Raji (cell line): ENCODE results near the gene SLC4A3.

Source experiments
- POLR2A ChIP-seq: IDR thresholded peaks from 2 replicates; pipeline ENCODE4 v1.6.1; 2011; ENCODE audit warnings: low read depth, low read length, control low read depth; ENCODE audit not compliant: insufficient read depth

Gene SLC4A3

DNA sequence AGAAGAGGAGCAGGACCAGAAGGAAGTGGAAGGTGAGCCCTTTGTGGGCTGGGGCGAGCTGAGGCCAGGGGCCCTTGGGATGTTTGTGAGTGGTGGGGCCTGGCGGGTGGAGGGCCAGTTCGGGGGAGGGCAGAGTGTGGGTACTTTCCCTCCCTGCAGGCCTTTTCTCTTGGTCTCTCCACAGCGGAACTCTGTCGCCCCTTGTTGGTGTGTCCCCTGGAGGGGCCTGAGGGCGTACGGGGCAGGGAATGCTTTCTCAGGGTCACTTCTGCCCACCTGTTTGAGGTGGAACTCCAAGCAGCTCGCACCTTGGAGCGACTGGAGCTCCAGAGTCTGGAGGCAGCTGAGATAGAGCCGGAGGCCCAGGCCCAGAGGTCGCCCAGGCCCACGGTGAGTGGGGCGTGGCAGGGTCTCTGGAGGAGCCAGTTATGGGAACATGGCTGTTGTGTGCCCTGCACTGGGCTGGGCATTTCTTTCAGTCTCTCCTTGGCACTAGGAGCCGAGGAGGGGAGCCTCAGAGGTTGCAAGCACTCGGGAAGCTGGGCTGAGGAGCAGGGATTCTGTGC lies 18.9 kb upstream of the SLC4A3 start:
- TF ChIP-seq POLR2A: no peak

DNA sequence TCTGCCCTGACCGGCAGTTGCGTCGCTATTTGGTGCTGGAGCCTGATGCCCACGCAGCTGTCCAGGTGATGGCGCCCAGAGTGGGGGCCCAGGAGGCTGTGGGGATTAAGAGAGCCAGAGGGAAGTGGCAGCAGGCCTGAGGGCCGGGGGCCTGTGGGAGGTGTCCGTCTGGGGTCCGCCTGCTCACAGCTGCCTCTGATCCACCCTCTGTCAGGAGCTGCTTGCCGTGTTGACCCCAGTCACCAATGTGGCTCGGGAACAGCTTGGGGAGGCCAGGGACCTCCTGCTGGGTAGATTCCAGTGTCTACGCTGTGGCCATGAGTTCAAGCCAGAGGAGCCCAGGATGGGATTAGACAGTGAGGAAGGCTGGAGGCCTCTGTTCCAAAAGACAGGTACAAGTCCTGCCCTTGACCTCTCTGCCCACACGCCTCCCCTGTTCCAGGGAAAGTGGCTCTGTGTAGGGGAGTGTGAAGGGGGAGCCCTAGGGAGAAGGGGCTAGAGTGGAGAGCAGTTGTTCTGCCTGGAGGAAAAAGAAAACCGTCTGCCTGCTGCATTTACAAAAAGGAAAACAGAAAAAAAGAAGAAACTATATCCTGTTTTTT lies 18.2 kb upstream of the SLC4A3 start:
- TF ChIP-seq POLR2A: no peak

DNA sequence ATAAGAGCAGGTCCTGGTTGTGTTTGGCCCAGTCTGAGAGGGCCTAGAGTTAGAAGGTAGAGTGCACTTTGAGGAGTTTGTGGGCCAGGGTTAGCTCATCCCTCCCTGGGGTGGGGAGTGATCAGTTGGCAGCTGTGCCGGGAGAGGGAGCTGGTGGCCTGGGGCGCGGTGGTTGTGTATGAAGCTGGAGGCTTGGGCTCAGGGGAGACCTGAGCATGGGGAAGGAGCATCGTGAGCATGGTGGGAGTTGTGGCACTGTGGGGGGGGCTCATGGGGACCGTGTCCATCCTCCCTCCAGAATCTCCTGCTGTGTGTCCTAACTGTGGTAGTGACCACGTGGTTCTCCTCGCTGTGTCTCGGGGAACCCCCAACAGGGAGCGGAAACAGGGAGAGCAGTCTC lies 16.1 kb upstream of the SLC4A3 start:
- TF ChIP-seq POLR2A: no peak

GRCh38 chr2:219611866-219612576 lies 15.4 kb upstream of the SLC4A3 start:
- TF ChIP-seq POLR2A: no peak

DNA sequence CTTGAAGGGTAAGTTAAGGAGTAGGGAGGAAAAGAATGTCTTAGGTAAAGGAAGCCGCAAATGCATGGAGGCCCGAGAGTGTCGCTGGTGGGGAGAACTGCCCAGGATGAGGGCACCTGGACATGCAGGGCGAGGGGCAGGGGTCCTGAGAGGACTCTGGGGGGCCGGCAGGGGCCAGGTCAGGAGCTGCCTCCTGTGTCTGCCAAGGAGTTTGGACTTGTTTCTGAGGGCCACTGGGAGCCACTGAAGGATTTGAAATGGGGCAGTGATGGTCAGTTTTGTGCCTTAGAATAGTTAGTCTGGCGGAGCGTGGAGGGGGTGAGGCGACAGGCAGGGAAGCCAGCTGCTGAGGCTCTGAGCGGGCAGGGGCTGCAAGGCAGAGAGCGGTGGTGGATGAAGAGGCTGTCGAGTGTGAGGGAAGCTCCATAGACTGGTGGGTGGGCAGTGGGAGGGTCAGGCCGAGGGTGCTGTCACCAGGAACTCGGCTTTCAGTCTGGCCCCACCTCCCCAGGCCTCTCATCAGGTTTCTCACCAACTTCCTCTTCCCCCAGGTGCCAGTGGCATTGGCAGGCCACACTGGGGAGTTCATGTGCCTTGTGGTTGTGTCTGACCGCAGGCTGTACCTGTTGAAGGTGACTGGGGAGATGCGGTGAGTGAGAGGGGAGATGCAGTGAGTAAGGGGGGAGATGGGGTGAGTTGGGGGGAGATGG lies 14.7 kb upstream of the SLC4A3 start:
- no peak for TF ChIP-seq POLR2A

DNA sequence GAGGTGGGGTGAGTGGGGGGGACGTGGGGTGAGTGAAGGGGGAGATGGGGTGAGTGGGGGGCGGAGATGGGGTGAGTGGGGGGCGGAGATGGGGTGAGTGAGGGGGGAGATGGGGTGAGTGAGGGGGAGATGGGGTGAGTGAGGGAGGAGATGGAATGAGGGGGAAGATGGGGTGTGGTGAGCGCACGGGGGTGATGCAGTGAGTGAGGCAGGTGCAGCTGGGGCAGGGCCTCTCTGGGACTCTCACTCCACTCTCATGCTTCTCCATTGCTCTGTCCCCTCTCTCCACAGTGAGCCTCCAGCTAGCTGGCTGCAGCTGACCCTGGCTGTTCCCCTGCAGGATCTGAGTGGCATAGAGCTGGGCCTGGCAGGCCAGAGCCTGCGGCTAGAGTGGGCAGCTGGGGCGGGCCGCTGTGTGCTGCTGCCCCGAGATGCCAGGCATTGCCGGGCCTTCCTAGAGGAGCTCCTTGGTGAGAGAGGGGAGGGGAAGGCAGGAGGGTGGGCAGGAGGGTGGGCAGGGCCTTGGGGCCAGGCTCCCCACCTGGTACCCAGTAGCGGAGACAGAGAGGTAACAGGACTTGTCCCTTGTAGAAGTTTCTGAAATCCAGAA lies 13.9 kb upstream of the SLC4A3 start:
- no peak for TF ChIP-seq POLR2A

DNA sequence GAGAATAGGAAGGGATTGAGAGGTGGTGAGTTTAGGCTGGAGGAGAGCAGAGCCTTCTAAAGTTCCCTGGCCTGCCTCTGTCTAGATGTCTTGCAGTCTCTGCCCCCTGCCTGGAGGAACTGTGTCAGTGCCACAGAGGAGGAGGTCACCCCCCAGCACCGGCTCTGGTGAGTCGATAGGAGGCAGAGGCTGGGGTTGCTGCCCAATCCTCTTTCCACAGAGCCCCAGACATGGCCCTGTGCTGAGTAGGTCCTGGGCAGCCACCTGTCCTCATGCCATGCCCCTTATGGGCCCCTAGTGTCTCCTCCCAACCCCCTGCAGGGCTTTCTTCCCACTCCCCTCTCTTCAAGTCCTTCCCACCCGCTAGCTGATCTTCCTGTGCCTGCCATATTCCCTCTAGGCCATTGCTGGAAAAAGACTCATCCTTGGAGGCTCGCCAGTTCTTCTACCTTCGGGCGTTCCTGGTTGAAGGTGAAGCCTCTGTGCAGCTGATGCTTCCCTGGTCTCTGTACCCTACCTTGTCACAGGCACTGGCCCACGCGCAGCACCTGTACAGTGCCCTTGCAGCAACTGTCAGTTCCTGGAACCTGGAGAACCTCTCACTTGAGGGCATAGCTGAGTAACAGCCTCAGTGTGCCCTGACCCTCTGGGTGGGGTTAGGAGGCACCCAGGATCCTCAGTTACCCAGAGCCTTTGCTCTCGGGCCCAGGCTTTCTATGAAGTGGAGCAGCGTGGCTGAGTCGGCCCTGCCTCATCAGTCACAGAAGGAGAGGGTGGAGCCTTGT lies 13.2 kb upstream of the SLC4A3 start:
- TF ChIP-seq POLR2A: no peak

DNA sequence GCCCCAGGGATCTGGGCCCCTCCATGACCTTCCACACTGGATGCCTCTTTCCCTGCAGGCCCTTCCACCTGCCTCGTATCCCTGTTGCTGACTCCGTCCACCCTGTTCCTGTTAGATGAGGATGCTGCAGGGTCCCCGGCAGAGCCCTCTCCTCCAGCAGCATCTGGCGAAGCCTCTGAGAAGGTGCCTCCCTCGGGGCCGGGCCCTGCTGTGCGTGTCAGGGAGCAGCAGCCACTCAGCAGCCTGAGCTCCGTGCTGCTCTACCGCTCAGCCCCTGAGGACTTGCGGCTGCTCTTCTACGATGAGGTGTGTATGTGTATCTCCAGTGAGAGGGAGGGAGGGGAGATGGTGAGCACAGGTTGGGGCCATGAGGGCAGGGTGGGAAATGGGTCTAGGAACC lies 12.4 kb upstream of the SLC4A3 start:
- TF ChIP-seq POLR2A: no peak

GRCh38 chr2:219615894-219616293 lies 11.5 kb upstream of the SLC4A3 start:
- TF ChIP-seq POLR2A: no peak

GRCh38 chr2:219616550-219616949 lies 10.9 kb upstream of the SLC4A3 start:
- no peak for TF ChIP-seq POLR2A

GRCh38 chr2:219618733-219619122 lies 8.7 kb upstream of the SLC4A3 start:
- TF ChIP-seq POLR2A: no peak

DNA sequence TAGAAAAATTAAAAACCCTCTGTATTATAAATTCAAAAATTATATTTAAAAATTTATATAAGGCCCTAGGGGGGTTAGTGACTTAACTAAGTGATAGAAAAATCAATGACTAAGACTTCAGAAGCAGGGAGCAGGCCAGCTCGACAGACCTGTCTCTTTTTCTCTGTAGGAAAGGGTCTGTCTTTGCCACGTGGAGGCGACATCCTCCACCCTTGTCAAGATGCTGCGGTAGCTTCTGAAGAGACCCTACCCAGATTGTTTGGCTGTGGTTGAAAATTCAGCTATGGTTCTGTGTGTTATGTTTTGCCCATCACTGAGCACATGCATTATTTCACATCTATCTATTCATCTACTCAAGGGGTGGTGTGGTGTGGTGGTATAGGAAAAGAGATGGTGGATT lies 8.2 kb upstream of the SLC4A3 start:
- TF ChIP-seq POLR2A: no peak

- TF ChIP-seq POLR2A: no peak
Measured at GRCh38 chr2:219620546-219620945, 6.9 kb upstream of the SLC4A3 start.

- no peak for TF ChIP-seq POLR2A
Measured at GRCh38 chr2:219621935-219622334, 5.5 kb upstream of the SLC4A3 start.

GRCh38 chr2:219622472-219622871 lies 5.0 kb upstream of the SLC4A3 start:
- no peak for TF ChIP-seq POLR2A
